ENCODE data around the gene NELFCD.
"Not testable (repeated sequence)": the region's sequence is repeated elsewhere in the genome, so short reads cannot be mapped to it uniquely, and the experiment has no call there.

NELFCD gene

GRCh38 chr20:59025511-59025910 lies 44.5 kb downstream of the NELFCD start:
- DNase-seq (ENCODE audit: low spot score): no peak

- no peak for DNase-seq (ENCODE audit: low spot score)
Measured at GRCh38 chr20:59026904-59027740, 46.1 kb downstream of the NELFCD start.

- DNase-seq (ENCODE audit: low spot score): no peak
Measured at GRCh38 chr20:59027741-59028320, 46.8 kb downstream of the NELFCD start.

- no peak for DNase-seq (ENCODE audit: low spot score)
Measured at GRCh38 chr20:59028812-59029211, 47.8 kb downstream of the NELFCD start.

GRCh38 chr20:59030911-59031563 lies 50.0 kb downstream of the NELFCD start:
- no peak for DNase-seq (ENCODE audit: low spot score)

GRCh38 chr20:59031564-59032022 lies 50.5 kb downstream of the NELFCD start:
- DNase-seq (ENCODE audit: low spot score): no peak

- peak; percentile 97 for DNase-seq (ENCODE audit: low spot score)
Measured at GRCh38 chr20:59032023-59032712, 51.1 kb downstream of the NELFCD start, which contains the start of gene ATP5F1E. Gene ATP5F1E (minus strand): TSS chr20:59032335. CDS start chr20:59032251, 84 bp downstream.

- DNase-seq (ENCODE audit: low spot score): no peak
Measured at GRCh38 chr20:59032713-59033059, 51.6 kb downstream of the NELFCD start.

GRCh38 chr20:59033093-59033492 lies 52.0 kb downstream of the NELFCD start:
- no peak for DNase-seq (ENCODE audit: low spot score)

GRCh38 chr20:59033616-59034165 lies 52.6 kb downstream of the NELFCD start:
- no peak for DNase-seq (ENCODE audit: low spot score)

- DNase-seq (ENCODE audit: low spot score): no peak
Measured at GRCh38 chr20:59035381-59035780, 54.3 kb downstream of the NELFCD start.

GRCh38 chr20:59037386-59037785 lies 56.3 kb downstream of the NELFCD start:
- DNase-seq (ENCODE audit: low spot score): no peak

- no peak for DNase-seq (ENCODE audit: low spot score)
Measured at GRCh38 chr20:59039233-59039632, 58.2 kb downstream of the NELFCD start.

GRCh38 chr20:59040667-59041066 lies 59.6 kb downstream of the NELFCD start:
- DNase-seq (ENCODE audit: low spot score): no peak

- not testable (repeated sequence) for DNase-seq (ENCODE audit: low spot score)
Measured at GRCh38 chr20:59041487-59041886, 60.4 kb downstream of the NELFCD start.

- DNase-seq (ENCODE audit: low spot score): no peak
Measured at GRCh38 chr20:59042151-59042795, 61.2 kb downstream of the NELFCD start, which contains the start of gene PRELID3B. Gene PRELID3B (minus strand): TSS chr20:59042786. CDS start chr20:59042730, 56 bp downstream.

GRCh38 chr20:59042796-59043631 lies 62.0 kb downstream of the NELFCD start:
- DNase-seq (ENCODE audit: low spot score): peak; percentile 95

GRCh38 chr20:59043698-59044097 lies 62.6 kb downstream of the NELFCD start:
- no peak for DNase-seq (ENCODE audit: low spot score)

- no peak for DNase-seq (ENCODE audit: low spot score)
Measured at GRCh38 chr20:59044295-59044694, 63.2 kb downstream of the NELFCD start.

Data from CD4-positive, alpha-beta T cell treated with Interleukin-6 at 100 ng/mL for 8 hours (primary cell).